ENCODE measurements around the gene FITM2.
"Not testable (repeated sequence)": the region's sequence is repeated elsewhere in the genome, so short reads cannot be mapped to it uniquely, and the experiment has no call there.

GRCh38 chr20:44345941-44346340 lies 34.9 kb upstream of the FITM2 start:
- TF ChIP-seq POLR2A, POLR2AphosphoS5 (IDR thresholded peaks at IDR 0.05; ENCODE audit: low read depth, low read length): not testable (repeated sequence)
